IMR-90 (cell line): ENCODE data around the gene KIAA0232. TPM values are rescaled to one million over a fixed set of nuclear protein-coding genes. Genes with fewer than 3 reads are reported as not detected.

Experiments
- ATAC-seq: fragments of 200-7000 bp; cut with Tn5 transposase; 2 replicates; pipeline ENCODE4 v1.9.1; 2020; ENCODE audit warnings: low read depth, mild to moderate bottlenecking, moderate library complexity
- BruUV-seq: library from RNA; stranded (reverse); fragments of 400-500 nt; replicated peaks from 2 replicates; lab custom pipeline; 2021; lab: Mats Ljungman, UMichigan
- CTCF ChIA-PET: fragments of 300-600 bp; formaldehyde crosslinking; extraction: SDS; loops from one replicate; lab custom pipeline; 2021; ENCODE audit warnings: antibody characterized with exemption; lab: Yijun Ruan, JAX
- POLR2A ChIA-PET: fragments of 300-600 bp; sonication (Branson Sonifier 250); formaldehyde crosslinking; loops from one replicate; lab custom pipeline; 2022; ENCODE audit warnings: antibody characterized with exemption; ENCODE audit not compliant: unreplicated experiment; lab: Charles Lee
- DNase-seq: peaks from one replicate; pipeline ENCODE4 v3.0.0; 2013
- H2AFZ ChIP-seq: replicated peaks from 2 replicates; pipeline ENCODE3; 2013; ENCODE audit warnings: low read length, mild to moderate bottlenecking; ENCODE audit not compliant: poor library complexity
- H2AK5ac ChIP-seq: 2 replicates; pipeline ENCODE4 v1.6.1; 2013; ENCODE audit warnings: low read depth, low read length, inconsistent platforms
- H2AK9ac ChIP-seq: replicated peaks from 2 replicates; pipeline ENCODE3; 2013; ENCODE audit warnings: mild to moderate bottlenecking, low read depth, low read length, moderate library complexity; ENCODE audit not compliant: poor library complexity
- H2BK120ac ChIP-seq: 2 replicates; pipeline ENCODE4 v1.6.1; 2013; ENCODE audit warnings: low read depth, low read length, inconsistent platforms
- H2BK15ac ChIP-seq: 3 replicates; pipeline ENCODE4 v1.6.1; 2013; ENCODE audit warnings: low read depth, low read length, inconsistent platforms
- H2BK20ac ChIP-seq: 2 replicates; pipeline ENCODE4 v1.6.1; 2013; ENCODE audit warnings: low read depth, mild to moderate bottlenecking, inconsistent platforms, low read length, moderate library complexity
- H2BK5ac ChIP-seq: 2 replicates; pipeline ENCODE4 v1.6.1; 2013; ENCODE audit warnings: mild to moderate bottlenecking, low read depth, low read length, inconsistent platforms; ENCODE audit not compliant: poor library complexity, severe bottlenecking
- H3K14ac ChIP-seq: replicated peaks from 2 replicates; pipeline ENCODE4 v1.6.1; 2013; ENCODE audit warnings: low read depth, low read length, inconsistent platforms
- H3K18ac ChIP-seq: 2 replicates; pipeline ENCODE4 v1.6.1; 2013; ENCODE audit warnings: low read depth, low read length, control low read depth
- H3K23ac ChIP-seq: 2 replicates; pipeline ENCODE4 v1.6.1; 2013; ENCODE audit warnings: low read depth, low read length, inconsistent platforms
- H3K27ac ChIP-seq: 2 replicates; pipeline ENCODE4 v1.5.1; 2013; ENCODE audit warnings: mild to moderate bottlenecking, control low read depth, low read length; ENCODE audit not compliant: insufficient read depth
- H3K27me3 ChIP-seq: 2 replicates; pipeline ENCODE4 v1.6.1; 2013; ENCODE audit warnings: low read length; ENCODE audit not compliant: control insufficient read depth, insufficient read depth
- H3K36me3 ChIP-seq: 2 replicates; pipeline ENCODE4 v1.6.1; 2013; ENCODE audit warnings: low read length, mixed read lengths; ENCODE audit not compliant: control insufficient read depth, insufficient read depth
- H3K4ac ChIP-seq: 2 replicates; pipeline ENCODE4 v1.6.1; 2013; ENCODE audit warnings: low read depth, low read length, inconsistent platforms
- H3K4me1 ChIP-seq: 2 replicates; pipeline ENCODE4 v1.6.1; 2013; ENCODE audit warnings: low read length, mixed read lengths; ENCODE audit not compliant: control insufficient read depth, insufficient read depth
- H3K4me2 ChIP-seq: 2 replicates; pipeline ENCODE4 v1.6.1; 2013; ENCODE audit warnings: low read depth, mild to moderate bottlenecking, control low read depth, low read length, moderate library complexity
- H3K4me3 ChIP-seq: 2 replicates; pipeline ENCODE4 v1.5.1; 2013; ENCODE audit warnings: low read depth, mild to moderate bottlenecking, control low read depth, low read length, moderate library complexity; ENCODE audit not compliant: insufficient read depth
- H3K56ac ChIP-seq: 2 replicates; pipeline ENCODE4 v1.6.1; 2013; ENCODE audit warnings: low read length, inconsistent platforms; ENCODE audit not compliant: insufficient read depth; ENCODE audit errors: extremely low read depth
- H3K79me1 ChIP-seq, 2 experiments: 2 replicates each; pipeline ENCODE4 v1.6.1; 2013; ENCODE audit warnings: low read length in 2 of 2, inconsistent platforms in 1 of 2, low read depth in 1 of 2
- H3K9ac ChIP-seq: 2 replicates; pipeline ENCODE4 v1.6.1; 2013; ENCODE audit warnings: low read depth, low read length, control low read depth
- H3K9me1 ChIP-seq: 2 replicates; pipeline ENCODE4 v1.6.1; 2013; ENCODE audit warnings: low read length, inconsistent platforms; ENCODE audit not compliant: insufficient read depth
- H3K9me3 ChIP-seq: 2 replicates; pipeline ENCODE4 v1.6.1; 2013; ENCODE audit warnings: low read length; ENCODE audit not compliant: control insufficient read depth, insufficient read depth
- H4K20me1 ChIP-seq: 2 replicates; pipeline ENCODE4 v1.6.1; 2013; ENCODE audit warnings: low read length, inconsistent platforms; ENCODE audit not compliant: insufficient read depth
- H4K5ac ChIP-seq: 2 replicates; pipeline ENCODE4 v1.6.1; 2013; ENCODE audit warnings: mild to moderate bottlenecking, low read depth, low read length, control low read depth
- H4K8ac ChIP-seq, 2 experiments: 2 replicates each; pipeline ENCODE4 v1.6.1; 2013; ENCODE audit warnings: low read depth in 2 of 2, low read length in 2 of 2, control low read depth in 1 of 2, inconsistent platforms in 1 of 2
- H4K91ac ChIP-seq: 2 replicates; pipeline ENCODE4 v1.6.1; 2013; ENCODE audit warnings: low read depth, low read length, inconsistent platforms; ENCODE audit not compliant: insufficient read depth
- BHLHE40 ChIP-seq: fragments of 150-350 bp; IDR thresholded peaks from 2 replicates; pipeline ENCODE4 v1.6.1; 2016; ENCODE audit warnings: mild to moderate bottlenecking, low read depth, low read length
- CEBPB ChIP-seq: IDR thresholded peaks from 2 replicates; pipeline ENCODE4 v1.6.1; 2012; ENCODE audit warnings: low read depth, low read length, improper control_type of control experiment
- CHD1 ChIP-seq: IDR thresholded peaks from 2 replicates; pipeline ENCODE4 v1.6.1; 2012; ENCODE audit warnings: low read depth, low read length, improper control_type of control experiment
- FOS ChIP-seq: fragments of 150-350 bp; IDR thresholded peaks from 2 replicates; pipeline ENCODE4 v1.6.1; 2016; ENCODE audit warnings: low read depth, low read length
- MAFK ChIP-seq: IDR thresholded peaks from 2 replicates; pipeline ENCODE4 v1.6.1; 2012; ENCODE audit warnings: low read depth, low read length, improper control_type of control experiment
- MAZ ChIP-seq: IDR thresholded peaks from 2 replicates; pipeline ENCODE4 v1.6.1; 2012; ENCODE audit warnings: low read depth, mild to moderate bottlenecking, low read length, improper control_type of control experiment, moderate library complexity, borderline replicate concordance
- MXI1 ChIP-seq: IDR thresholded peaks from 2 replicates; pipeline ENCODE4 v1.6.1; 2012; ENCODE audit warnings: low read depth, mild to moderate bottlenecking, low read length, moderate library complexity, borderline replicate concordance
- NFE2L2 ChIP-seq: fragments of 150-350 bp; IDR thresholded peaks from 2 replicates; pipeline ENCODE4 v1.6.1; 2016; ENCODE audit warnings: low read depth, mild to moderate bottlenecking, low read length
- POLR2A ChIP-seq: IDR thresholded peaks from 2 replicates; pipeline ENCODE4 v1.6.1; 2012; ENCODE audit warnings: mild to moderate bottlenecking, low read depth, low read length
- RAD21 ChIP-seq: IDR thresholded peaks from 2 replicates; pipeline ENCODE4 v1.6.1; 2012; ENCODE audit warnings: low read length, improper control_type of control experiment
- RCOR1 ChIP-seq: IDR thresholded peaks from 2 replicates; pipeline ENCODE4 v1.6.1; 2012; ENCODE audit warnings: mild to moderate bottlenecking, low read length, improper control_type of control experiment; ENCODE audit not compliant: insufficient replicate concordance
- RFX5 ChIP-seq: IDR thresholded peaks from 2 replicates; pipeline ENCODE4 v1.8.0; 2012; ENCODE audit warnings: low read depth, mild to moderate bottlenecking, low read length, moderate library complexity
- SMC3 ChIP-seq: fragments of 150-350 bp; IDR thresholded peaks from 2 replicates; pipeline ENCODE4 v1.6.1; 2016; ENCODE audit warnings: low read depth, mild to moderate bottlenecking, antibody characterized with exemption, low read length, moderate library complexity
- WGBS, 2 experiments: methylation state at CpG; one replicate each; pipeline versions ENCODE4 v1.1.5 to v1.1.7; 2013; ENCODE audit warnings: missing lambda C conversion rate in 2 of 2; ENCODE audit not compliant: insufficient read length in 1 of 2; ENCODE audit errors: extremely low coverage in 2 of 2; 5-methylcytosine and 5-hydroxymethylcytosine counted together
- dilution Hi-C: fragments of 300-500 bp; cut with HindIII; formaldehyde crosslinking; loops from one replicate; pipeline ENCODE4 v1.14.3; 2018; ENCODE audit warnings: low sequenced_read_pairs; ENCODE audit not compliant: unreplicated experiment
- in situ Hi-C: fragments of 300-500 bp; cut with MboI; formaldehyde crosslinking; loops from 3 replicates; pipeline ENCODE4 v1.14.3; 2019; ENCODE audit warnings: low sequenced_read_pairs, inconsistent platforms, mixed read lengths
- intact Hi-C: fragments of 100-400 bp; cut with micrococcal nuclease; formaldehyde crosslinking; loops from 2 replicates; pipeline ENCODE4 v1.10.0; 2022
- polyA plus RNA-seq, 3 experiments: library from polyadenylated mRNA; depleted of rRNA; stranded (reverse); fragments of >200 nt; gene quantifications; 2 replicates each; pipeline ENCODE4 v1.2.3, GENCODE V29; 2012; ENCODE audit warnings: low replicate concordance in 1 of 3
- total RNA-seq: library from RNA; depleted of rRNA; stranded (reverse); fragments of >200 nt; gene quantifications from 2 replicates; pipeline ENCODE4 v1.2.3, GENCODE V29; 2012
- TF ChIP-seq, protein P1 (sequence below): fragments of 150-350 bp; IDR thresholded peaks from 2 replicates; pipeline ENCODE4 v1.6.1; 2016; ENCODE audit warnings: low read depth, mild to moderate bottlenecking, low read length, moderate library complexity, borderline replicate concordance
- TF ChIP-seq, protein P2 (sequence below): conservative IDR thresholded peaks from 2 replicates; pipeline ENCODE4 v1.5.1; 2012; ENCODE audit warnings: mild to moderate bottlenecking, low read depth, low read length, improper control_type of control experiment
- TF ChIP-seq, protein P3 (sequence below): fragments of 150-350 bp; IDR thresholded peaks from 2 replicates; pipeline ENCODE4 v1.6.1; 2017; ENCODE audit warnings: mild to moderate bottlenecking, antibody characterized with exemption, low read length, low read depth

KIAA0232 gene
- total and polyA plus RNA-seq, 2 of the 4 experiments (the other 2 are of a cell fraction): 6.8 to 19.5 TPM

DNA sequence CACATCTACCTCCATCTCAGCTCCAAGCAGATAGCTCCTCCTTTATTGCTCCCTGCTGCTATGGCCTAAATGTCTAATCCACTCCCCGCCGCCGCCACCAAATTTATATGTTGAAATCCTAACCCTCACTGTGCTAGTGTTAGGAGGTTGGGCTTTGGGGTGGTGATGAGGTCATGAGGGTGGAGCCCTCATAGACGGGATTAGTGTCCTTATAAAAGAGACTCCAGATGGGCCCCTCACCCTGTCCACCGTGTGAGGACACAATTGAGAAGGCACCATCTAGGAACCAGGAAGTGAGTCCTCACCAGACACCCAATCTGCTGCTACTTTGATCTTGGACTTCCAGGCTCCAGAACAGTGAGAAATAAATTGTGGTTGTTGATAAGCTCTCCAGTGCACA lies 113.5 kb downstream of the KIAA0232 start:
- no peak overlapping the region for H3K56ac ChIP-seq
- DNase-seq: no peak
- CTCF ChIA-PET: no interaction called here

More for the DNA sequence above, 113.5 kb downstream of the KIAA0232 start:
- no peak overlapping the region for H3K4ac ChIP-seq
- no peak overlapping the region for H2BK120ac ChIP-seq
- H4K20me1 ChIP-seq: no peaks in the 10 kb centered on the region
- H2AK9ac ChIP-seq: no peak overlapping the region
- H3K79me1 ChIP-seq: no peaks in the 10 kb centered on the region
- WGBS, 2 experiments: no CpG with 5 or more reads among the region's 5 CpGs
- no peak overlapping the region for H4K91ac ChIP-seq
- intact Hi-C loops: no loop called here
- BruUV-seq: no TSS peak
- H4K5ac ChIP-seq: no peak overlapping the region
- H3K18ac ChIP-seq: no peak overlapping the region
- H3K27ac ChIP-seq: no peak overlapping the region
- POLR2A ChIA-PET: no interaction called here
- no peak overlapping the region for H2BK20ac ChIP-seq
- peaks cover 24% of the 10 kb centered on the region for H3K4me1 ChIP-seq
- peaks cover 5% of the 10 kb centered on the region; the same call in 1 of the 2 replicates for H3K9me1 ChIP-seq
- H2BK5ac ChIP-seq: no peak overlapping the region
- H3K14ac ChIP-seq: no peak overlapping the region
- H2AFZ ChIP-seq: no peak overlapping the region
- dilution Hi-C loops: no loop called here
- in situ Hi-C loops: no loop called here
- no peak overlapping the region for H3K23ac ChIP-seq
- TF ChIP-seq BHLHE40 (no peak), MAFK (no peak), RFX5 (no peak), NFE2L2 (no peak), MAZ (no peak), CHD1 (no peak), MXI1 (no peak), FOS (no peak), POLR2A (no peak), RAD21 (no peak), RCOR1 (no peak), CEBPB (no peak), SMC3 (no peak)
- TF ChIP-seq, protein P1, sequence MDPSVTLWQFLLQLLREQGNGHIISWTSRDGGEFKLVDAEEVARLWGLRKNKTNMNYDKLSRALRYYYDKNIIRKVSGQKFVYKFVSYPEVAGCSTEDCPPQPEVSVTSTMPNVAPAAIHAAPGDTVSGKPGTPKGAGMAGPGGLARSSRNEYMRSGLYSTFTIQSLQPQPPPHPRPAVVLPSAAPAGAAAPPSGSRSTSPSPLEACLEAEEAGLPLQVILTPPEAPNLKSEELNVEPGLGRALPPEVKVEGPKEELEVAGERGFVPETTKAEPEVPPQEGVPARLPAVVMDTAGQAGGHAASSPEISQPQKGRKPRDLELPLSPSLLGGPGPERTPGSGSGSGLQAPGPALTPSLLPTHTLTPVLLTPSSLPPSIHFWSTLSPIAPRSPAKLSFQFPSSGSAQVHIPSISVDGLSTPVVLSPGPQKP: no peak
- TF ChIP-seq, protein P2, sequence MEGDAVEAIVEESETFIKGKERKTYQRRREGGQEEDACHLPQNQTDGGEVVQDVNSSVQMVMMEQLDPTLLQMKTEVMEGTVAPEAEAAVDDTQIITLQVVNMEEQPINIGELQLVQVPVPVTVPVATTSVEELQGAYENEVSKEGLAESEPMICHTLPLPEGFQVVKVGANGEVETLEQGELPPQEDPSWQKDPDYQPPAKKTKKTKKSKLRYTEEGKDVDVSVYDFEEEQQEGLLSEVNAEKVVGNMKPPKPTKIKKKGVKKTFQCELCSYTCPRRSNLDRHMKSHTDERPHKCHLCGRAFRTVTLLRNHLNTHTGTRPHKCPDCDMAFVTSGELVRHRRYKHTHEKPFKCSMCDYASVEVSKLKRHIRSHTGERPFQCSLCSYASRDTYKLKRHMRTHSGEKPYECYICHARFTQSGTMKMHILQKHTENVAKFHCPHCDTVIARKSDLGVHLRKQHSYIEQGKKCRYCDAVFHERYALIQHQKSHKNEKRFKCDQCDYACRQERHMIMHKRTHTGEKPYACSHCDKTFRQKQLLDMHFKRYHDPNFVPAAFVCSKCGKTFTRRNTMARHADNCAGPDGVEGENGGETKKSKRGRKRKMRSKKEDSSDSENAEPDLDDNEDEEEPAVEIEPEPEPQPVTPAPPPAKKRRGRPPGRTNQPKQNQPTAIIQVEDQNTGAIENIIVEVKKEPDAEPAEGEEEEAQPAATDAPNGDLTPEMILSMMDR: no peak
- TF ChIP-seq, protein P3, sequence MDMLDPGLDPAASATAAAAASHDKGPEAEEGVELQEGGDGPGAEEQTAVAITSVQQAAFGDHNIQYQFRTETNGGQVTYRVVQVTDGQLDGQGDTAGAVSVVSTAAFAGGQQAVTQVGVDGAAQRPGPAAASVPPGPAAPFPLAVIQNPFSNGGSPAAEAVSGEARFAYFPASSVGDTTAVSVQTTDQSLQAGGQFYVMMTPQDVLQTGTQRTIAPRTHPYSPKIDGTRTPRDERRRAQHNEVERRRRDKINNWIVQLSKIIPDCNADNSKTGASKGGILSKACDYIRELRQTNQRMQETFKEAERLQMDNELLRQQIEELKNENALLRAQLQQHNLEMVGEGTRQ: no peak
- no peaks in the 10 kb centered on the region for H3K36me3 ChIP-seq
- no peak overlapping the region for H4K8ac ChIP-seq
- no peak overlapping the region for H3K4me2 ChIP-seq
- no peak overlapping the region for H3K4me3 ChIP-seq
- H2AK5ac ChIP-seq: no peak overlapping the region
- H3K9me3 ChIP-seq: no peaks in the 10 kb centered on the region
- no peak overlapping the region for H3K9ac ChIP-seq
- no peak overlapping the region for H2BK15ac ChIP-seq
- no peaks in the 10 kb centered on the region for H3K27me3 ChIP-seq
- no peak for ATAC-seq
